Duodenal mucosa (tissue), 2 donors: Measurements from ENCODE around the gene NSG1.

ENCODE experiments used
- H3K27ac ChIP-seq: one replicate; pipeline ENCODE4 v1.7.0; 2013; ENCODE audit warnings: low read depth, low read length
- H3K27me3 ChIP-seq, 2 donors: one replicate each; pipeline ENCODE4 v1.7.0; 2013; ENCODE audit warnings: low read length in 2 of 2, control low read depth in 1 of 2; ENCODE audit not compliant: insufficient read depth in 2 of 2, control insufficient read depth in 1 of 2
- H3K36me3 ChIP-seq, 2 donors: one replicate each; pipeline ENCODE4 v1.7.0; 2013; ENCODE audit warnings: low read length in 2 of 2, control low read depth in 1 of 2; ENCODE audit not compliant: insufficient read depth in 2 of 2, control insufficient read depth in 1 of 2
- H3K4me1 ChIP-seq, 2 donors: one replicate each; pipeline ENCODE4 v1.7.0; 2013; ENCODE audit warnings: low read length in 2 of 2, control low read depth in 1 of 2; ENCODE audit not compliant: insufficient read depth in 2 of 2, control insufficient read depth in 1 of 2
- H3K4me3 ChIP-seq, 2 donors: one replicate each; pipeline ENCODE4 v1.7.0; 2013; ENCODE audit warnings: low read length in 2 of 2, low read depth in 1 of 2
- H3K9ac ChIP-seq, 2 donors: one replicate each; pipeline ENCODE4 v1.7.0; 2013; ENCODE audit warnings: low read length in 2 of 2, low read depth in 1 of 2
- H3K9me3 ChIP-seq, 2 donors: one replicate each; pipeline ENCODE4 v1.7.0; 2013; ENCODE audit warnings: low read length in 2 of 2, control low read depth in 1 of 2; ENCODE audit not compliant: control insufficient read depth in 1 of 2

Gene NSG1

GRCh38 chr4:4395849-4396627 lies 9.1 kb downstream of the NSG1 start:
- Histone ChIP-seq H3K27me3 (peaks cover 6% of the 10 kb centered on the region in 2 donors), H3K9ac (no peak overlapping the region), H3K36me3 (no peaks in the 10 kb centered on the region), H3K4me1 (peaks cover 0 to 3% of the 10 kb centered on the region in 2 donors), H3K9me3 (no peaks in the 10 kb centered on the region), H3K4me3 (peak overlapping the region in 1 of 2 donors; percentile 40), H3K27ac (no peak overlapping the region)

DNA sequence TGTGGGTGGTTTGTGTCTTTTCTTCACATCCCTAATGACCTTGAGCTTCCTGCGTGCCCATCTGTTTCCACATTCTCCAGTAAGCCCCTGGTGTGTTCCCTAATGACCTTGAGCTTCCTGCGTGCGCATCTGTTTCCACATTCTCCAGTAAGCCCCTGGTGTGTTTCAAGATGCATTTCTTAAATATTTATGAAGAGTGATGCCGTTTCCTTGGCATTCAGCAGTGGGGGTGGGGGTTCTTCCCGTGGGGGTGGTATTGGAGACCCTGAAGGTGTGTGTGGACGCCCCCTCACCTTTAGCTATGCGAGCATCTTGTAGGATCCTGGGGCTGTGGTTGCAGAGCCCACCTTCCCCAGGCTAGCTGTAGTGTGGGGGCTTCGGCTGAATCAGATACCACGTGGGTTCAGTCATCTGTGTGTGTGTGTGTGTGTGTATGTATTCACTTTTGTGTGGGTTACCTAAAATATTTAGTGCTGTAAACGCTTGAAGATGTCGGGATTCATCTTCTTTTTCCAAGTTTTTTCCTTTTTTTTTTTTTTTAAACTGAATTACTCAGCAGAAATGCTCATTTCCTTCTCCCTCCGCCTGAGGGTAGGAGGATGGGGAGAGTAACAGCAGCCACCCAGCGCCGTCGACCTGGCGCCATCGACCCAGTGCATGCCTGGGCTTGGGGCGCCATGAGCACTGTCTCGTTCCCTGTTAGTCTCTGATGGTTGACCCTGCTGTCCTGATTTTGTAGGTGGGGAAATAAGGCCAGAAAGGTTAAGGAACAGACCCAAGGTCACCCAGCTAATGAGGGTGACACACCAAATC lies 9.9 kb downstream of the NSG1 start:
- H3K4me1 ChIP-seq = peaks cover 0 to 2% of the 10 kb centered on the region in 2 donors
- no peaks in the 10 kb centered on the region for H3K9me3 ChIP-seq
- no peaks in the 10 kb centered on the region for H3K36me3 ChIP-seq
- H3K9ac ChIP-seq = no peak overlapping the region
- H3K27ac ChIP-seq = no peak overlapping the region
- peak overlapping the region in 1 of 2 donors; percentile 40 for H3K4me3 ChIP-seq
- H3K27me3 ChIP-seq = peaks cover 6% of the 10 kb centered on the region in 2 donors

DNA sequence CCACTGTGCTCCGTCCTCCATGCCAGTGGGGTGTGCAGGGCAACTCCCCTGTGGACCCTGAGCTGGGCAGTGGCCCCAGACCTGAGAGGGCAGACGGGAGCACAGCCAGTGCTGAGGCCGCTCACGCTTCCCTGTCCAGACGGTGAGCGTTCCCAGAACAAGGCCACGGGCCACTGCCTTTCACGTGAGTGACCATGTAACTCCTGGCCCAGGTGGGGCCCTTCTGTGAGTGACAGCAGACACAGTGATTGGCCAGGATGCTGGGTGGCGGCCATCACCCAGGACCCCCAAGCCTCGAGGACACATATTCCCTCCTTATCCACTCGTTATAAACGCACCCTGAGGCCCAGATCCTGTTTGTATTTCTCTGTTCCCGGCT lies 10.5 kb downstream of the NSG1 start:
- Histone ChIP-seq H3K4me1 (no peaks in the 10 kb centered on the region), H3K36me3 (no peaks in the 10 kb centered on the region), H3K27ac (no peak overlapping the region), H3K9me3 (no peaks in the 10 kb centered on the region), H3K9ac (no peak overlapping the region), H3K4me3 (no peak overlapping the region), H3K27me3 (peaks cover 6% of the 10 kb centered on the region in 2 donors)

GRCh38 chr4:4398430-4398829 lies 11.5 kb downstream of the NSG1 start:
- Histone ChIP-seq H3K36me3 (no peaks in the 10 kb centered on the region), H3K9me3 (no peaks in the 10 kb centered on the region), H3K27me3 (peaks cover 6% of the 10 kb centered on the region in 2 donors), H3K4me3 (no peak overlapping the region), H3K27ac (no peak overlapping the region), H3K4me1 (no peaks in the 10 kb centered on the region), H3K9ac (no peak overlapping the region)

DNA sequence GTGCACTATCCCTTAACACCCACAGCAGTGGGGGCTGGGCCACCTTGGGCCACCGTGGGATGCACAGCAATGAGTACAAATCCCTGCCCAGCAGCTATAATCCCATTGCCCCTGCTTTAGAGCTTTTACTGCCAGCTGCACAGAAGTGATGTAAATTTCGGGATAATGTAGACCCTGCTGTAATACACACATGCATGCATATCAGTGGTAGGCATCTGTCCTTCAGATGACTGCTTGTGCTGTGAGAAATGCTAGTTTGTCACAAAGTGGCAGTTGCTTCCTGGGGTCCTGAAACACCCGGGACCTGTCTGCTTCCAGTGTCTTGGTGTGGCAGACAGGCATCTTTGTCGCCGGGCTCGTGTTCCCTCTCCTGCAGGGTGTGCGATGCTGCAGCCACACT lies 14.1 kb downstream of the NSG1 start:
- no peaks in the 10 kb centered on the region for H3K4me1 ChIP-seq
- no peaks in the 10 kb centered on the region for H3K27me3 ChIP-seq
- H3K27ac ChIP-seq = no peak overlapping the region
- H3K36me3 ChIP-seq = no peaks in the 10 kb centered on the region
- no peaks in the 10 kb centered on the region for H3K9me3 ChIP-seq
- H3K4me3 ChIP-seq = no peak overlapping the region
- no peak overlapping the region for H3K9ac ChIP-seq

DNA sequence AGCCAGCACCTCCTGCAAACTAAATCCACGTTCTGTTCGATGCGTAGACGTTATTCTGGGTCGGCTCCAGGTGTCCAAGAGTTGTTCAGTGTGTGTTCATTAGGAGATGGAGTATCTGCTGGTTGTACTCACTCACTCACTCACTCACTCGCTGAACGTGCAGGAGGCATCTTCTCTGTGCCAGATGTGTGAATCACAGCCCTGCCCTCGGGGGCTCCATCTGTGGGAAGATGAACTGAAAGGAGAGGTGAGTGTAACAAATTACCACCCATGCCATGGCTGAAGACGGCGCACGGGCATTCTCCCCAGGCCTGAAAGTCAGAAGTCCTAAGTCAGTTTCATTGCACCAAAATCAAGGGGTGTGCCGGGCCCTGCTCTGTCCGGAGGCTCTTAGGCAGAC lies 16.1 kb downstream of the NSG1 start:
- H3K27ac ChIP-seq = no peak overlapping the region
- H3K36me3 ChIP-seq = no peaks in the 10 kb centered on the region
- no peaks in the 10 kb centered on the region for H3K9me3 ChIP-seq
- H3K9ac ChIP-seq = no peak overlapping the region
- no peaks in the 10 kb centered on the region for H3K27me3 ChIP-seq
- no peaks in the 10 kb centered on the region for H3K4me1 ChIP-seq
- H3K4me3 ChIP-seq = no peak overlapping the region

DNA sequence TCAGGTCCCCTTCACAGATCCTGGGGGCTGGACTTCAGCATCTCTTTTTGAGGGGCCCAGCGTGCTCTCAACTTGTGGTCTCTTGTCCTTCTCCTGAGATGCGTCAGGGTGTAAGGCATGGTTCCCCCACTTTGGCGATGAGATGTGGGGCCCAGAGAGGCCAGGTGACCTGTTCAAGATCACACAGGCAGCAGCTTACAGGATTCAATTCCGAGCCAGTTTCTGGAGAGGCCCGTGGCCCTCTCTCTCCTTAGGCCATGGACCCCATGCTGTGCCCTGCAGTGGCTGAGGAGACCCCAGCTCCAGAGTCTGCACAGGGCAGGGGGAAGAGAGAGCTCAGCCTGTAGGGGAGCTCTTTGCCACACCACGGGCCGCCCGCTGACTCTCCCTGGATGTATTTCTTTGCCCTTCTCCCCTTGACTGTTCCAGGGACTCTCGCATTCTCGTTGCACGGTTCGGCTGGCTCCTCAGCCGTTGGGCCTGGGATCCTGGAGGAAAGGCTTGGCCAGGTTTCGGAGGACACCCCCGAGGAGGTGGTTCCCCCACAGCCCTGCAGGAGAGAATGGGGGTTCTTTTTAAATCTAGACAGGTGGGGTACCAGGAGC lies 18.6 kb downstream of the NSG1 start:
- Histone ChIP-seq H3K4me1 (no peaks in the 10 kb centered on the region), H3K27ac (no peak overlapping the region), H3K9ac (no peak overlapping the region), H3K27me3 (no peaks in the 10 kb centered on the region), H3K9me3 (no peaks in the 10 kb centered on the region), H3K36me3 (no peaks in the 10 kb centered on the region), H3K4me3 (no peak overlapping the region)

DNA sequence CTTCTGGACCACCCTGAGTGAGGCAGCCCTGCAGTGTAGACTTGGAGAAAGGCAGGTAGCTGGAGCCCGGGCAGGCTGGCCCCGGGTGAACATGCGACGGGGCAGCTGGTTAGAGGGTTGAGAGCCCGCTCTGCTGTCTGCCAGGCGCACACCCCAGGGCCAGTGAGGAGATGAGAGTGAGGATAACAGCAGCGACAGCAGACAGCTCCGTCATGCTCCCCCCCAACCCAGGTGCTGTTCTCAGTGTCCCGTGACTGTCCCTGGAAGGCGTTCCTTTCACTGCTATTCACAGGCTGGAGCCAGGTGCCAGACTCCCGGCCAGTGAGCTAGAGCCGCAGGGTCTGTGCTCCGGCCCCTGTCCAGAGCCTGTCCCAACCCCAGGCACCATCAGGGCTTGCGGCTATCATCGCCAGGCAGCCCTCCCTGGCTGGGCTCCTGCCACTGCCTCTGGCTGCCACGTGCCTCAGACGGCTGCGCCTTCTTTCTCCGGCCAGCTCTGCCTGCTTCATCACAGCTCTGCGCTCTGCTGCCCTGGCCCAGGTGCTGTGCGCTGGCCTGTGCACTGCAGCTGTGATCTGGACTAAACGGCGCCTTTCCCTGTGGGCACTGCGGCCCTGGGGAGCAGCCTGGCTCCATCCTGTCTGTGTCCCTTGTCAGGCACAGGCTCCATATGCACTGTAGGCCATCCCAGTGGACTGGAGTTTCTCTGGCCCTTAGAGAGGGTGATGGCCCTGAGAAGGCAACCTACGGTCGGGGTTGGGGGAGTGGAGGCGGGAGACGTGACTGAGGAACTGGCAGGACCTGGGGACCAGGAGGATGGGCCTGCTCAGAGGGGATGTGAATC lies 19.8 kb downstream of the NSG1 start:
- Histone ChIP-seq H3K36me3 (no peaks in the 10 kb centered on the region), H3K4me1 (no peaks in the 10 kb centered on the region), H3K9ac (no peak overlapping the region), H3K27ac (no peak overlapping the region), H3K4me3 (no peak overlapping the region), H3K9me3 (no peaks in the 10 kb centered on the region), H3K27me3 (no peaks in the 10 kb centered on the region)

DNA sequence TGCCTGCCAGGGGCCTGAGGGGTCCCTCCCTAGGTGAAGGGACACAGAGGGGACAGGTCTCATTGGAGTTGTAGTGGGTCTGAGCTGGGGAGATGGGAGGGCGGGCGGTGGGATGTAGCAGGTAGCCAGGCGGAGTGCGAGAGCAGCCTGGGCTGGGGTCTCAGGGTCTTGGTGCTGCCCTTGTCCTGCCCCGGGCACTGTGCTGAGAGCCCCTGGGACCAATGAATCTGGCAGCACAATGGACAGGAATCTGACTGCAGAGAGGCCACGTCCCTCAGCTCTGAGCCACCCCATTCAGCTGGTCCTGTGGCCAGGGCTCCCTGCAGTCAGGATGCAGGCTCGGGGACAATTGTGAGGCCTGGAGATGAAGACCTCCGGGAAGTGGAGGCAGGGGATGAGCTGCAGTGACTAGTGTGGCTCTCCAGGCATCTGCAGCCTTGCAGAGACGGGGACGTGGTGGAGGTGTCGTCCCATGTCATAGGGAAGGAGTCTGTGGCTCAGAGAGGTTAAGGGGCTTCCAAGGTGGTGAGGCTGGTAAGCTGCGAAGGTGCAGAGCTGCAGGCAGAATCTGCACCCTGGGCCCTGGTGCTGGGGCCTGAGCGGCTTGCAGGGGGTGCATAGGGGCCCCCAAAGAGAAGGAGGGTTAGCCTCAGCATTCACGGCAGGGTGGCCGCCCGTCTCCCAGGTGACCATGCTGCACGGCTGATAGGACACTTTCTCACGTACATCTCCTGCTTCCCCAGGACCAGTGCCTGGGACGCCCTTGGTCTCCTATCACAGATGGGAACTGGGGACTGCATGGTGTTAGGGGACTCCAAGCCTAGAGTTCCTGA lies 20.6 kb downstream of the NSG1 start:
- Histone ChIP-seq H3K27ac (no peak overlapping the region), H3K4me1 (no peaks in the 10 kb centered on the region), H3K9me3 (no peaks in the 10 kb centered on the region), H3K36me3 (no peaks in the 10 kb centered on the region), H3K27me3 (no peaks in the 10 kb centered on the region), H3K4me3 (no peak overlapping the region), H3K9ac (no peak overlapping the region)
